GM20000 (cell line): Measurements from ENCODE around the gene PGGHG.
"Not testable (repeated sequence)": the region's sequence is repeated elsewhere in the genome, so short reads cannot be mapped to it uniquely, and the experiment has no call there.

Source experiments
- DNase-seq: peaks from one replicate; pipeline ENCODE4 v3.0.0; 2012; ENCODE audit warnings: low spot score
- CTCF ChIP-seq: IDR thresholded peaks from 2 replicates; pipeline ENCODE4 v1.5.1; 2012; ENCODE audit warnings: mild to moderate bottlenecking, control low read depth; ENCODE audit errors: extremely low read depth, missing control alignments

Gene PGGHG

DNA sequence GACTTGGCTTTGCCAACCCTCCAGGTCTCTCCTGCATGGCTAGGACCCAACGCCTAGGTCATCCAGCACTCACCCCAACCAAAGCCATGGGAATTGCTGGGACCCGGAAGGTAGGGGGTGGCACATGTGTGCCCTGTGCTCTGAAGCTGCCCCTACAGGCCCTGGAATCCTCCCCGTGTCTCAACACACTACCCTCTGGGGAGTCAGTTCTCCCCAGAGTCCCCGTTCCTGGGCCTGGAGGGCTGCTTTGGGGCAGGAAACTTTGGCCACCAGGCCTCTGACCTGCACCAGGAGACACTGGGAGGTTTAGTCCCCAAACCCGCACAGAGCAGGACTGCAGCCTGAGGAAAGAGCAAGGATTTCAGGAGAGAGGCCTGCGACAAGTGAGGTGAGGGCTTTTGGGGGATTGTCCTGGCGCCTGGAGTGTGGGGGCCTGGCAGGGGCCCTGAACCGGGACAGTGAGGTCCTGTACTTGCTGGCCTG, 24.4 kb downstream of the PGGHG start:
- TF ChIP-seq CTCF = no peak
- DNase-seq = no peak

- TF ChIP-seq CTCF = no peak
- peak; percentile 90 for DNase-seq
Measured at GRCh38 chr11:313787-314553, 25.0 kb downstream of the PGGHG start, which contains the start of gene IFITM1. IFITM1 (plus strand) TSS chr11:314040; CDS start chr11:314171, 131 bp downstream.

DNA sequence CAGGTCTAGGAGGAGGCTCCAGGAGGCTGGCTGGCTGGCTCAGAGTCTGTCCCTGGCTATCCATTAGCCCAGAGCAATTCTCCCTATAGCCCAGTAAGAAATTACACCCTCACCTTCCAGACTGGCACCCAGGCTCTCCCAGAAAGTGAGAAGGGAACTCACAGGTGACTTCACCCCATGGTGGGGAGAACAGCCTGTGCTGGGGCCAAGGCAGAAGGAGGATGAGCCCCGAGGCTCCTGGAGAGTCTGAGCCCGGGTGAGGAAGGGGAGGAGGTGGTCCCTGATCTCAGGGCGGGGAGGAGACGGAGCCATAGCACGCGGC, 25.6 kb downstream of the PGGHG start:
- DNase-seq = not testable (repeated sequence)

- no peak for TF ChIP-seq CTCF
- DNase-seq = no peak
Measured at GRCh38 chr11:315051-315481, 26.1 kb downstream of the PGGHG start.

- no peak for TF ChIP-seq CTCF
- no peak for DNase-seq
Measured at GRCh38 chr11:315516-315994, 26.6 kb downstream of the PGGHG start.

DNA sequence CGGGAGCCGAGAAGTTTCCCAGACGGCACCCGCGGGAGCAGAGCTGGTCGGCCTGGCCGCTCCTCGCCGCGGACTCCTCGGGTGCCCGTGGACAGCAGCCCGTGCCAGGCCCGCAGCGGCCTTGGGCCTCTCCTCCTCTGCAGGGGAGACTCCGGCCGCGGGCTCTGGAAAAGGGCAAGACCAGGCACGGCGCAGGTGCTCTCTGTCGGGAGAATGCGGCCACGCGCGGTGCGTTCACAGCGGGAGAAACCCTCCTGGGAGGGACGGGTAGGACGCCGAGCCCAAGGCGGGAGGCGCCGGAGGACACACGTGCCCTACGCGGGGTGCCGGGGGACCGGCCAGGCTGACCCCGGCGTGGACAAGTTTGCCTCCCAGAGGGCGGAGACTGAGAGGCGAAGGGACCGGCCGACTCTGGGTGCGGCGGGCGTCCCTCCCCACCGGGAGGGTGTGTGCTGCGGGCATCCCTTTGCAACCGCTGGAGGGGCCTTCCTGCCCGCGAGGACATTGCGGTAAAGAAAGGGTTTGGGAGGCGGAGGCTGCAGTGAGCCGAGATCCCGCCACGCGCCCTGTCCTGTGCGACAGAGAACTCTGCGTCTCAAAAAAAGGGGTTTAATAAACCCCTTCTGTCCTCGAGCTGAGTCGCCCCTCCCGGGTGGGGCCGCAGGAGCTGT, 27.2 kb downstream of the PGGHG start:
- no peak for DNase-seq
- no peak for TF ChIP-seq CTCF

DNA sequence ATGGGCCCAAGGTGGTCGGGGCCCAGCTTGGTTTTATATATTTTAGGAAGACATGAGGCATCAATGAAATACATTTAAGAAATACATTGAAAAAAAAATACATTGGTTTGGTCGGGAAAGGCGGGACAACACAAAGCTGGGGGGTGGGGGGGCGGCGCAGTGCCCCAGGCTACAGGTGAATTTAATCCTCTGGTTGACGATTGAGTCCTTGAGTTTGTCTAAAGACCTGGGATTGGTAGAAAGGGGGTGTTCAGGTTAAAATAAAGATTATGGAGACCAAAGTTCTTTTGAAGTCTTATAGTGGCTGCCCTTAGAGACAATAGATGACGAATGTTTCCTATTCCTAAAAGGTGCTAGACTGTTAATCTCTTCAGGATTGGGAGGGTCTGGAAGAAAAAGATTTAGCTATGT, 28.0 kb downstream of the PGGHG start:
- no peak for TF ChIP-seq CTCF
- DNase-seq = no peak

DNA sequence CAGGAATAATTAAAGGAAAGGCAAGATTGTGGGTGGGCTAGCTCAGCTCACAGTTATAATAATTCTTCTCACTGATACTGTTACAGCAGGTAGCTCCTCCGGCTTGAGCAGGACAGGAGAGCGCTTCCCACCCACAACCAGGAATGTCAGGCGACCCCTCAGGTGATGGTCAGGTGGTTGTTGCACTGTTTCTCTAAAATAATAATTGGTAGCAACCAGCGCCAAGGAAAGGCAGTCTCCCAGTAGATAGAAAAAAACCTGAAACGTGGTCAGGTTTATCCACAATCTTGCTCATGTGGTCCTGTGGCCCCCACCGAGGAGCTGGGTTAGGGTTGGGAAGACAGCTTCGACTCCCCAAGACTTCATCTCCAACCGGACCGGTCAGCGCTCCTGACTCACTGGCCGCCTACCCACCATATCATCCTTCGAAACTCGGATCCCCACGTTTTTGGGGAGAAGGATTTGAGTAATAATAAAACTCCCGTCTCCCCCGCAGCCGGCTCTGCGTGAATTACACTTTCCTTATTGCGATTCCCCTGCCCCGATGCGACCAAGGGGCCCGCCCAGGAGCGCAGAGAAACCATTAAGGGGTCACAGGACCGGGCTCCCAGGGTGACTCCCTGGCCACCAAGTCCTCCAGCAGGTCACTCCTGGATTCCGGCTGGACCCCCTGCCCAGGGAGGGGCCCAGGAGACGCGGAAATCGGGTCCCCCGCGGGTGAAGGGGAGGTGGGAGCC, 28.9 kb downstream of the PGGHG start:
- DNase-seq = not testable (repeated sequence)

- DNase-seq = not testable (repeated sequence)
Measured at GRCh38 chr11:318405-319120, 29.6 kb downstream of the PGGHG start.

DNA sequence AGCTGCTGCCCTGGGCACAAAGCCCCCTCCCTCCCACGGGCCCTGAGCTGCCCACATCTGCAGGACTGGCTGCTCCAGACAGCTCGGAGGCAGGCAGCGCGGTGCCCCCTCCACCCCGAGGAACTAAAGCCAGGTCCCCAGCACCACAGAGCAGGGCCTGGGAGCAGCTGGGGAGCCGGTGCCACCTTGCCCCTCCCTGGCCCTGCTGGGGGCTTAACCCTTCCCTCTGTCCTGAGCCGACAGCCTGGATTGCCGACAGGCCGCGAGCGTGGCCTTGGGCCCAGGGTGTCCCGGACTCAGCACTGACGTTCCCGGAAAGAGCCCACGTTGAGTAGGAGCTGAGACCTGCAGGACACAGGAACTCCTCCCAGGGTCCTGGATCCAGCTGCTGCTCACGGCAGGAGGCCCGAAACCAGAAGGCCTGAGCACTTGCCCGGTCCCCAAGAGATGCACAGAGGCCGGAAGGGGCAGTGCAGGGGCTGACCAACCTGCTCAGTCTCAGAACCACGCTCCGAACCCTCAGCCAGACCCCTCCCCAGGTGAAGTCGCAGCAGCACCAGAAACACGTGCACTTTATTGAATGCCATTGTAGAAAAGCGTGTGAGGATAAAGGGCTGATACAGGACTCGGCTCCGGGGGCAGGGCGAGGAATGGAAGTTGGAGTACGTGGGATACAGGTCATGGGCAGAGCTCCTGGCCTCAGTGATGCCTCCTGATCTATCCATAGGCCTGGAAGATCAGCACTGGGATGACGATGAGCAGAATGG, 30.4 kb downstream of the PGGHG start:
- DNase-seq = not testable (repeated sequence)

DNA sequence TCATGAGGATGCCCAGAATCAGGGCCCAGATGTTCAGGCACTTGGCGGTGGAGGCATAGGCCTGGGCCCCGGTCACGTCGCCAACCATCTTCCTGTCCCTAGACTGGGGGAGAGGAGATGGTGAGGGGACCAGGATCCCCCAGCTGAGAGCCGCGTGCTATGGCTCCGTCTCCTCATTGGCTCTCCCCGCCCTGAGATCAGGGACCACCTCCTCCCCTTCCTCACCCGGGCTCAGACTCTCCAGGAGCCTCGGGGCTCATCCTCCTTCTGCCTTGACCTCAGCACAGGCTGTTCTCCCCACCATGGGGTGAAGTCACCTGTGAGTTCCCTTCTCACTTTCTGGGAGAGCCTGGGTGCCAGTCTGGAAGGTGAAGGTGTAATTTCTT, 31.0 kb downstream of the PGGHG start:
- DNase-seq = not testable (repeated sequence)
